Trophoblast cell (in vitro differentiated cells and primary cell): Measurements from ENCODE around the gene FAAH2.
"Not testable (repeated sequence)": the region's sequence is repeated elsewhere in the genome, so short reads cannot be mapped to it uniquely, and the experiment has no call there.

ENCODE experiments used
- DNase-seq, 2 donors: peaks; one replicate each; pipeline ENCODE4 v3.0.0-alpha.2; 2016
- H2AFZ ChIP-seq: 2 replicates; pipeline ENCODE4 v1.6.1; 2013; ENCODE audit warnings: low read length, moderate library complexity, mild to moderate bottlenecking; ENCODE audit not compliant: insufficient read depth, poor library complexity
- H2AK5ac ChIP-seq: 2 replicates; pipeline ENCODE4 v1.6.1; 2013; ENCODE audit warnings: mild to moderate bottlenecking, low read length
- H2BK120ac ChIP-seq: 2 replicates; pipeline ENCODE4 v1.6.1; 2013; ENCODE audit warnings: low read length, mild to moderate bottlenecking, moderate library complexity; ENCODE audit not compliant: insufficient read depth, poor library complexity
- H2BK12ac ChIP-seq: 2 replicates; pipeline ENCODE4 v1.6.1; 2013; ENCODE audit warnings: mild to moderate bottlenecking, low read length, moderate library complexity
- H2BK5ac ChIP-seq: 2 replicates; pipeline ENCODE4 v1.6.1; 2013; ENCODE audit warnings: low read length, low read depth, moderate library complexity, mild to moderate bottlenecking; ENCODE audit not compliant: poor library complexity
- H3K14ac ChIP-seq: 2 replicates; pipeline ENCODE4 v1.6.1; 2013; ENCODE audit warnings: mild to moderate bottlenecking, low read length
- H3K18ac ChIP-seq: 2 replicates; pipeline ENCODE4 v1.6.1; 2013; ENCODE audit warnings: mild to moderate bottlenecking, low read length
- H3K23ac ChIP-seq: 2 replicates; pipeline ENCODE4 v1.6.1; 2013; ENCODE audit warnings: low read length
- H3K27ac ChIP-seq: 2 replicates; pipeline ENCODE4 v1.5.1; 2013; ENCODE audit warnings: low read depth, mild to moderate bottlenecking, inconsistent platforms, low read length, moderate library complexity
- H3K27me3 ChIP-seq: 2 replicates; pipeline ENCODE4 v1.6.1; 2013; ENCODE audit warnings: inconsistent platforms, mild to moderate bottlenecking, low read length, moderate library complexity; ENCODE audit not compliant: insufficient read depth
- H3K36me3 ChIP-seq, 2 experiments: 1 replicate in 1 of 2; 2 replicates in 1 of 2; pipeline ENCODE4 v1.6.1; 2013; ENCODE audit warnings: low read length in 2 of 2, mild to moderate bottlenecking in 2 of 2, moderate library complexity in 1 of 2; ENCODE audit not compliant: insufficient read depth in 2 of 2, control insufficient read depth in 1 of 2
- H3K4ac ChIP-seq: 2 replicates; pipeline ENCODE4 v1.6.1; 2013; ENCODE audit warnings: low read depth, mild to moderate bottlenecking, low read length, moderate library complexity
- H3K4me1 ChIP-seq, 2 experiments: 1 replicate in 1 of 2; 2 replicates in 1 of 2; pipeline ENCODE4 v1.6.1; 2013; ENCODE audit warnings: low read length in 2 of 2, mild to moderate bottlenecking in 2 of 2, moderate library complexity in 1 of 2; ENCODE audit not compliant: insufficient read depth in 2 of 2, control insufficient read depth in 1 of 2
- H3K4me2 ChIP-seq: 2 replicates; pipeline ENCODE4 v1.6.1; 2013; ENCODE audit warnings: inconsistent platforms, mild to moderate bottlenecking, low read length, moderate library complexity
- H3K4me3 ChIP-seq: 2 replicates; pipeline ENCODE4 v1.5.1; 2013; ENCODE audit warnings: mild to moderate bottlenecking, low read depth, low read length, inconsistent platforms
- H3K79me1 ChIP-seq: one replicate; pipeline ENCODE4 v1.6.1; 2013; ENCODE audit warnings: low read length
- H3K79me2 ChIP-seq: 2 replicates; pipeline ENCODE4 v1.6.1; 2013; ENCODE audit warnings: low read length, mild to moderate bottlenecking; ENCODE audit not compliant: control insufficient read depth, insufficient read depth, poor library complexity
- H3K9ac ChIP-seq: 2 replicates; pipeline ENCODE4 v1.6.1; 2013; ENCODE audit warnings: mild to moderate bottlenecking, low read length
- H3K9me3 ChIP-seq: 2 replicates; pipeline ENCODE4 v1.6.1; 2013; ENCODE audit warnings: low read depth, mild to moderate bottlenecking, control low read depth, inconsistent platforms, low read length; ENCODE audit not compliant: insufficient read depth
- H4K12ac ChIP-seq: 2 replicates; pipeline ENCODE4 v1.6.1; 2013; ENCODE audit warnings: low read depth, mild to moderate bottlenecking, low read length, moderate library complexity
- H4K8ac ChIP-seq: 2 replicates; pipeline ENCODE4 v1.6.1; 2013; ENCODE audit warnings: low read depth, mild to moderate bottlenecking, low read length, moderate library complexity
- H4K91ac ChIP-seq: one replicate; pipeline ENCODE4 v1.6.1; 2013; ENCODE audit warnings: low read depth, mild to moderate bottlenecking, low read length, moderate library complexity
- WGBS: extraction: QIAGEN DNeasy Blood & Tissue Kit; methylation state at CpG from one replicate; pipeline ENCODE4 v1.1.7; 2013; ENCODE audit warnings: missing lambda C conversion rate; ENCODE audit not compliant: insufficient read length, insufficient coverage; ENCODE audit errors: extremely low coverage; 5-methylcytosine and 5-hydroxymethylcytosine counted together

Gene FAAH2

DNA sequence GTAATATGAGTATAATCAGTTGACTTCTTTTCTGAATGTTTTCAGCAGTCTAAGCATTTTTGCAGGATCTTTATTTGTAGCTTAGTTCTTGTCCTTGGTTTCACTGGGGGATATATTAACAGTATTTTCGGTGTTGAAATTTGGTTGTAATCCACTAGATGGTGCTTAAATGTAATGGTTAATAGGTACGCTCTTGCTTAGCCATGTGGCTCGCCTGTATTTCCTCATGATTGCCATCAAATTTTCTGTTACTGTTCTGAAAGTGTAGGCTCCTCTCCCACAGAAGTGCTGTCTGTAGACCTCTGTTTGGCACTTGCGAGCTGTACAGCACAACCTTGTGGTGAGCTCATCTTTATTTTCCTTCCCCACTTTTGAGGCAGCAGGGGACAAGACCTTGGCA is 3.9 kb upstream of the FAAH2 start:
- H3K23ac ChIP-seq: no peak overlapping the region
- no peak overlapping the region for H2AK5ac ChIP-seq
- no peaks in the 10 kb centered on the region for H3K27me3 ChIP-seq
- no peaks in the 10 kb centered on the region for H3K36me3 ChIP-seq
- no peak overlapping the region for H3K4me3 ChIP-seq
- H3K4me2 ChIP-seq: no peak overlapping the region
- DNase-seq: no peak
- H3K9me3 ChIP-seq: no peaks in the 10 kb centered on the region
- H2BK120ac ChIP-seq: no peak overlapping the region
- H3K4me1 ChIP-seq: no peaks in the 10 kb centered on the region
- no peak overlapping the region for H4K8ac ChIP-seq
- no peak overlapping the region for H3K14ac ChIP-seq
- no peak overlapping the region for H3K4ac ChIP-seq
- no peak overlapping the region for H2AFZ ChIP-seq
- H4K91ac ChIP-seq: no peak overlapping the region
- H2BK5ac ChIP-seq: no peak overlapping the region
- H3K27ac ChIP-seq: no peak overlapping the region
- H3K9ac ChIP-seq: no peak overlapping the region
- H3K79me2 ChIP-seq: no peaks in the 10 kb centered on the region
- WGBS: no CpG with 5 or more reads among the region's 4 CpGs
- H2BK12ac ChIP-seq: no peak overlapping the region
- no peak overlapping the region for H4K12ac ChIP-seq
- no peaks in the 10 kb centered on the region for H3K79me1 ChIP-seq
- no peak overlapping the region for H3K18ac ChIP-seq

DNA sequence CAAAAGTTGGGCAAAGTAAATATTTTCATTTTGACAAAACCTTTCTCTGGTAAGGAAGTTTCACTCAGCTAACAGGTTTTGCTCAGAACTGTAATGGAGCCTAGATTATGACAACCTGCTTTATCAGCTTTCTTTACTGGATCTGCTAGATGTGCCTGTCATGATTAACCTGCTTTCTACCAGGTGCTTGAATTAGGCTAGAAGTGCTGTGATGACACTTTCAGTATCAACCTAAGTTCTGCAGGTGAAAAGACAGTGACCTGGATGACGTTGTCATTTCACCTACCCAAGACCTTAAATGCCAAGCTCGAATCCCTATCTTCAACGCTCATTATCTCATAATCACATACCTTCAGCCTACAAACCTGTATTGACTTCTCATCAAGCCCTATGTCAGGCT is 1.5 kb upstream of the FAAH2 start:
- no peak overlapping the region for H4K8ac ChIP-seq
- no peaks in the 10 kb centered on the region for H3K79me1 ChIP-seq
- H4K12ac ChIP-seq: no peak overlapping the region
- H3K27ac ChIP-seq: no peak overlapping the region
- H2BK5ac ChIP-seq: no peak overlapping the region
- no peak overlapping the region for H3K23ac ChIP-seq
- no peak overlapping the region for H3K4ac ChIP-seq
- H3K27me3 ChIP-seq: no peaks in the 10 kb centered on the region
- H2BK120ac ChIP-seq: no peak overlapping the region
- no peak overlapping the region for H3K9ac ChIP-seq
- DNase-seq: no peak
- 100% methylated on average over 2 of the region's 3 CpGs for WGBS
- H2AFZ ChIP-seq: no peak overlapping the region
- H3K9me3 ChIP-seq: no peaks in the 10 kb centered on the region
- H3K36me3 ChIP-seq: no peaks in the 10 kb centered on the region
- H3K79me2 ChIP-seq: no peaks in the 10 kb centered on the region
- no peak overlapping the region for H4K91ac ChIP-seq
- no peak overlapping the region for H2AK5ac ChIP-seq
- H3K4me3 ChIP-seq: no peak overlapping the region
- H3K18ac ChIP-seq: no peak overlapping the region
- H3K4me1 ChIP-seq: no peaks in the 10 kb centered on the region
- no peak overlapping the region for H3K4me2 ChIP-seq
- no peak overlapping the region for H3K14ac ChIP-seq
- H2BK12ac ChIP-seq: no peak overlapping the region

GRCh38 chrX:57289089-57289488 is 2.6 kb downstream of the FAAH2 start:
- H2AK5ac ChIP-seq: no peak overlapping the region
- no peak overlapping the region for H3K18ac ChIP-seq
- no peak overlapping the region for H2BK12ac ChIP-seq
- H4K12ac ChIP-seq: no peak overlapping the region
- H2BK120ac ChIP-seq: no peak overlapping the region
- no peak overlapping the region for H3K4ac ChIP-seq
- no peaks in the 10 kb centered on the region for H3K9me3 ChIP-seq
- no peak overlapping the region for H2BK5ac ChIP-seq
- H3K4me2 ChIP-seq: no peak overlapping the region
- DNase-seq: no peak
- H3K79me2 ChIP-seq: no peaks in the 10 kb centered on the region
- H3K9ac ChIP-seq: no peak overlapping the region
- no peak overlapping the region for H3K23ac ChIP-seq
- H3K27ac ChIP-seq: no peak overlapping the region
- H4K8ac ChIP-seq: no peak overlapping the region
- no peak overlapping the region for H2AFZ ChIP-seq
- no peak overlapping the region for H4K91ac ChIP-seq
- no peaks in the 10 kb centered on the region for H3K27me3 ChIP-seq
- no peaks in the 10 kb centered on the region for H3K4me1 ChIP-seq
- WGBS: no CpG with 5 or more reads among the region's 1 CpG
- H3K4me3 ChIP-seq: no peak overlapping the region
- no peak overlapping the region for H3K14ac ChIP-seq
- no peaks in the 10 kb centered on the region for H3K36me3 ChIP-seq
- no peaks in the 10 kb centered on the region for H3K79me1 ChIP-seq

- H3K27ac ChIP-seq: no peak overlapping the region
- no peak overlapping the region for H2BK5ac ChIP-seq
- no peak overlapping the region for H3K4me2 ChIP-seq
- no peak overlapping the region for H4K8ac ChIP-seq
- no peak overlapping the region for H2AK5ac ChIP-seq
- H3K18ac ChIP-seq: no peak overlapping the region
- no peaks in the 10 kb centered on the region for H3K4me1 ChIP-seq
- H3K9ac ChIP-seq: no peak overlapping the region
- no peaks in the 10 kb centered on the region for H3K79me2 ChIP-seq
- H3K27me3 ChIP-seq: no peaks in the 10 kb centered on the region
- H3K4me3 ChIP-seq: no peak overlapping the region
- H3K4ac ChIP-seq: no peak overlapping the region
- peaks cover 0 to 3% of the 10 kb centered on the region in 2 experiments for H3K36me3 ChIP-seq
- no peak overlapping the region for H2BK120ac ChIP-seq
- no peak overlapping the region for H4K12ac ChIP-seq
- no peaks in the 10 kb centered on the region for H3K9me3 ChIP-seq
- no peak overlapping the region for H4K91ac ChIP-seq
- no peak overlapping the region for H2AFZ ChIP-seq
- no peak for DNase-seq
- no peak overlapping the region for H2BK12ac ChIP-seq
- no peak overlapping the region for H3K14ac ChIP-seq
- H3K23ac ChIP-seq: no peak overlapping the region
- H3K79me1 ChIP-seq: no peaks in the 10 kb centered on the region
Observed at GRCh38 chrX:57294961-57295360, 8.5 kb downstream of the FAAH2 start.

DNA sequence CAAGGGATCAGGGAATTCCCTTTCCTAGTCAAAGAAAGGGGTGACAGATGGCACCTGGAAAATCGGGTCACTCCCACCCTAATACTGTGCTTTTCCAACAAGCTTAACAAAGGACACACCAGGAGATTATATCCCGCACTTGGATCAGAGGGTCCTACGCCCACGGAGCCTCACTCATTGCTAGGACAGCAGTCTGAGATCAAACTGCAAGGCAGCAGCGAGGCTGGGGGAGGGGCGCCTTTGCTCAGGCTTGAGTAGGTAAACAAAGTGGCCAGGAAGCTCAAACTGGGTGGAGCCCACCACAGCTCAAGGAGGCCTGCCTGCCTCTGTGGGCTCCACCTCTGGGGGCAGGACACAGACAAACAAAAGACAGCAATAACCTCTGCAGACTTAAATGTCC is 9.2 kb downstream of the FAAH2 start:
- H2BK12ac ChIP-seq, H3K79me1 ChIP-seq, H3K4me1 ChIP-seq, H3K9me3 ChIP-seq, H3K9ac ChIP-seq, H2AFZ ChIP-seq, H3K23ac ChIP-seq, H4K12ac ChIP-seq, H3K4ac ChIP-seq, H2AK5ac ChIP-seq, H4K8ac ChIP-seq, H3K36me3 ChIP-seq, H3K27me3 ChIP-seq, DNase-seq, H3K18ac ChIP-seq, H3K4me3 ChIP-seq, H3K4me2 ChIP-seq, H4K91ac ChIP-seq, H3K14ac ChIP-seq, H2BK120ac ChIP-seq, H3K27ac ChIP-seq, H3K79me2 ChIP-seq, H2BK5ac ChIP-seq: not testable (repeated sequence)
- no CpG with 5 or more reads among the region's 6 CpGs for WGBS
